MM.1S (cell line): ENCODE data around the gene LAYN.

Experiments used
- CTCF ChIP-seq: fragments of 300-600 bp; sonication (generic); IDR thresholded peaks from 2 replicates; pipeline ENCODE4 v1.5.1; 2016; ENCODE audit warnings: antibody characterized with exemption, low read length, mixed read lengths
- EZH2phosphoT487 ChIP-seq: fragments of 300-600 bp; sonication (generic); IDR thresholded peaks from 2 replicates; pipeline ENCODE4 v1.6.1; 2018; ENCODE audit warnings: antibody characterized with exemption, low read length

GRCh38 chr11:111540937-111541253, 375 bp downstream of the LAYN start:
- TF ChIP-seq CTCF (no peak), EZH2phosphoT487 (no peak)
